Endothelial cell of umbilical vein (primary cell): Measurements from ENCODE around the gene PARD6G. TPM values are rescaled to one million over a fixed set of nuclear protein-coding genes. Genes with fewer than 3 reads are reported as not detected.

ENCODE experiments used
- Bru-seq: library from RNA; stranded (reverse); fragments of 400-500 nt; gene quantifications from one replicate; lab custom pipeline; 2021; lab: Mats Ljungman, UMichigan
- BruChase-seq, 2 experiments: library from RNA; stranded (reverse); fragments of 400-500 nt; gene quantifications; one replicate each; lab custom pipeline; 2021; lab: Mats Ljungman, UMichigan
- BruUV-seq: library from RNA; stranded (reverse); fragments of 400-500 nt; replicated peaks from 2 replicates; lab custom pipeline; 2021; lab: Mats Ljungman, UMichigan
- CTCF ChIA-PET: fragments of 300-600, 350-600 bp; sonication (Branson Sonifier 250); formaldehyde crosslinking; loops from one replicate; lab custom pipeline; 2021; ENCODE audit warnings: antibody characterized with exemption, inconsistent platforms; lab: Charles Lee
- POLR2A ChIA-PET: fragments of 300-600, 350-600 bp; sonication (Branson Sonifier 250); formaldehyde crosslinking; loops from one replicate; lab custom pipeline; 2021; ENCODE audit warnings: antibody characterized with exemption, inconsistent platforms; lab: Charles Lee
- DNase-seq: peaks from one replicate; pipeline ENCODE4 v3.0.0-alpha.2; 2011; ENCODE audit warnings: low read depth, low spot score
- FAIRE-seq: peaks from 2 replicates; lab custom pipeline; 2011; peaks lifted over from hg19 to GRCh38; lab: Jason Lieb, UNC
- H2AFZ ChIP-seq: 2 replicates; pipeline ENCODE4 v1.6.0; 2012; ENCODE audit warnings: low read depth, low read length, control low read depth, inconsistent platforms
- H3K27ac ChIP-seq: 2 replicates; pipeline ENCODE4 v1.5.1; 2011; ENCODE audit warnings: low read depth, mild to moderate bottlenecking, control low read depth, low read length, moderate library complexity; ENCODE audit not compliant: insufficient read depth
- H3K27me3 ChIP-seq, 2 experiments: 2 replicates each; pipeline versions ENCODE4 v1.6.0 to v1.6.1; 2011; ENCODE audit warnings: low read length in 2 of 2, mixed read lengths in 1 of 2; ENCODE audit not compliant: control insufficient read depth in 2 of 2, insufficient read depth in 2 of 2
- H3K36me3 ChIP-seq, 2 experiments: 2 replicates in 1 of 2; 3 replicates in 1 of 2; pipeline ENCODE4 v1.5.1; 2011; ENCODE audit warnings: low read length in 2 of 2, mild to moderate bottlenecking in 1 of 2, moderate library complexity in 1 of 2; ENCODE audit not compliant: control insufficient read depth in 2 of 2, insufficient read depth in 2 of 2; ENCODE audit errors: extremely low read depth in 1 of 2
- H3K4me1 ChIP-seq: 3 replicates; pipeline ENCODE4 v1.5.1; 2011; ENCODE audit warnings: mild to moderate bottlenecking, low read length; ENCODE audit not compliant: control insufficient read depth, insufficient read depth; ENCODE audit errors: extremely low read depth
- H3K4me2 ChIP-seq: 2 replicates; pipeline ENCODE4 v1.6.1; 2011; ENCODE audit warnings: low read length, control low read depth, mixed read lengths; ENCODE audit not compliant: insufficient read depth
- H3K4me3 ChIP-seq, 3 experiments: fragments of 200-600 bp in 1 of 3; sonication (generic), shearing (Covaris generic) in 1 of 3; replicated peaks in 1 of 3; 2 replicates each; pipeline ENCODE4 v1.5.1; 2011 to 2016; ENCODE audit warnings: control low read depth in 3 of 3, low read length in 3 of 3, mild to moderate bottlenecking in 2 of 3, inconsistent platforms in 1 of 3, low read depth in 1 of 3, moderate library complexity in 1 of 3; ENCODE audit not compliant: insufficient read depth in 1 of 3
- H3K79me2 ChIP-seq: 2 replicates; pipeline ENCODE4 v1.6.0; 2012; ENCODE audit warnings: low read length, inconsistent platforms; ENCODE audit not compliant: control insufficient read depth, insufficient read depth
- H3K9ac ChIP-seq: replicated peaks from 2 replicates; pipeline ENCODE3; 2011; ENCODE audit warnings: low read length, control low read depth; ENCODE audit not compliant: insufficient read depth; ENCODE audit errors: extremely low read depth
- H3K9me1 ChIP-seq: replicated peaks from 3 replicates; pipeline ENCODE4 v1.6.0; 2011; ENCODE audit warnings: mild to moderate bottlenecking, low read length; ENCODE audit not compliant: control insufficient read depth, insufficient read depth; ENCODE audit errors: extremely low read depth
- H3K9me3 ChIP-seq: replicated peaks from 2 replicates; pipeline ENCODE4 v1.5.1; 2012; ENCODE audit warnings: low read length, inconsistent platforms; ENCODE audit not compliant: control insufficient read depth, insufficient read depth
- H4K20me1 ChIP-seq: replicated peaks from 2 replicates; pipeline ENCODE3; 2011; ENCODE audit warnings: mild to moderate bottlenecking, low read length; ENCODE audit not compliant: control insufficient read depth, insufficient read depth; ENCODE audit errors: extremely low read depth
- EZH2 ChIP-seq: IDR thresholded peaks from 2 replicates; pipeline ENCODE4 v1.6.1; 2012; ENCODE audit warnings: borderline replicate concordance, low read depth, mild to moderate bottlenecking, moderate library complexity, low read length, inconsistent platforms; ENCODE audit not compliant: severe bottlenecking
- dilution Hi-C: fragments of 300-500 bp; cut with MboI; formaldehyde crosslinking; loops from one replicate; pipeline ENCODE4 v1.15.0; 2019; ENCODE audit warnings: low sequenced_read_pairs; ENCODE audit not compliant: extremely low pct_ligation_motif_present
- intact Hi-C: fragments of 100-400 bp; cut with micrococcal nuclease; formaldehyde crosslinking; loops from one replicate; pipeline ENCODE4 v1.10.0; 2022
- long read RNA-seq: library from polyadenylated mRNA; stranded (forward); transcript quantifications from one replicate; pipeline ENCODE4 v2.0.0, GENCODE V29; 2021
- polyA minus RNA-seq, 3 experiments: library from RNA; depleted of rRNA, polyadenylated mRNA; stranded (reverse); fragments of >200 nt; gene quantifications; 1 replicate in 1 of 3; 2 replicates in 2 of 3; pipeline ENCODE4 v1.2.3, GENCODE V29; 2011
- polyA plus RNA-seq, 4 experiments: library from polyadenylated mRNA; depleted of rRNA in 3 of 4; stranded (reverse) in 3 of 4; unstranded in 1 of 4; fragments of >200 nt; gene quantifications; 2 replicates each; pipeline versions ENCODE4 v1.2.1 to v1.2.3, GENCODE V29; 2011 to 2012; ENCODE audit warnings: missing spikeins in 1 of 4
- total RNA-seq: library from RNA; stranded (reverse); gene quantifications from 2 replicates; pipeline ENCODE4 v1.2.3, GENCODE V29; 2021
- TF ChIP-seq, protein P1 (sequence below), 2 donors: IDR thresholded peaks; 1 replicate in 1 of 2; 2 replicates in 1 of 2; pipeline ENCODE4 v1.5.1; 2011; ENCODE audit warnings: low read length in 2 of 2, mild to moderate bottlenecking in 2 of 2, moderate library complexity in 2 of 2, control low read depth in 1 of 2, inconsistent platforms in 1 of 2, low read depth in 1 of 2; ENCODE audit not compliant: insufficient read depth in 1 of 2; ENCODE audit errors: extremely low read depth in 1 of 2

PARD6G gene, protein sequence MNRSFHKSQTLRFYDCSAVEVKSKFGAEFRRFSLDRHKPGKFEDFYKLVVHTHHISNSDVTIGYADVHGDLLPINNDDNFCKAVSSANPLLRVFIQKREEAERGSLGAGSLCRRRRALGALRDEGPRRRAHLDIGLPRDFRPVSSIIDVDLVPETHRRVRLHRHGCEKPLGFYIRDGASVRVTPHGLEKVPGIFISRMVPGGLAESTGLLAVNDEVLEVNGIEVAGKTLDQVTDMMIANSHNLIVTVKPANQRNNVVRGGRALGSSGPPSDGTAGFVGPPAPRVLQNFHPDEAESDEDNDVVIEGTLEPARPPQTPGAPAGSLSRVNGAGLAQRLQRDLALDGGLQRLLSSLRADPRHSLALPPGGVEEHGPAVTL
- 1.8 and 5.4 TPM in 2 replicates for total RNA-seq
- polyA plus RNA-seq = 1.2 and 1.5 TPM in 2 replicates
- polyA plus RNA-seq (2011; cell fraction: cytosol; rRNA removed) = 1.0 and 1.3 TPM in 2 replicates
- polyA plus RNA-seq (2011; cell fraction: nucleus; rRNA removed) = 0.73 and 1.3 TPM in 2 replicates
- 2.0 and 2.5 TPM in 2 replicates for polyA plus RNA-seq (2012)
- polyA minus RNA-seq = 1.4 and 2.9 TPM in 2 replicates
- 1.0 TPM for polyA minus RNA-seq (2011; cell fraction: cytosol; rRNA and poly(A)+ RNA removed)
- 0.34 and 0.72 TPM in 2 replicates for polyA minus RNA-seq (2011; cell fraction: nucleus; rRNA and poly(A)+ RNA removed)
- Bru-seq, nascent RNA = percentile 33 among the genes with signal in this experiment
- percentile 42 among the genes with signal in this experiment for BruChase-seq, experiment 1, labeled RNA remaining after a 6-hour chase
- percentile 42 among the genes with signal in this experiment for BruChase-seq, experiment 2, labeled RNA remaining after a 2-hour chase
- long read RNA-seq, partial matches to known transcripts = 5 of 9 reads
- long read RNA-seq, other reads (novel, unspliced or antisense) = 2 of 9 reads

DNA sequence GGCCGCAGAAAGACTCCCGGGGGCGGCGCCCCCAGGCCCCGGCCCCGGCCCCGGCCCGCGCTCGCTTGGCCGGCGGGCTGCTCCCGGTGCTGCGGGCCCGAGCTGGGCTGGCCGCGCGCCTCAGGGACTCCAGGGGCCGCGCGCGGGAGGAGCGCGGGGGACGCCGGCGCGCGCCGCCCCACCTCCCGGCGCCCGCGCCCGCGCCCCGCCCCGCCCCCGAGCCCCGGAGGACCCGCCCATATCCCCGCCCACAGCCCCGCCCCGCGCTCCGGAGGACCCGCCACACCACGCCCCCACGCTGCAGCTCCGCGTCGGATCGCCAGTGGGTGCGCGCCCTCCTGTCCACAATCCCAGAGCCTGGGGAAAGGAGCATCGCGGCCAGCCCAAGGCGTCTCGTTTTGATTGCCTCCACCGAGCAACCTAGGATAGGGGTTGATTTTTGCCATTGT, at the start of gene PARD6G:
PARD6G (minus strand) TSS at position 122 of the 449 bp plus-strand sequence. CDS start 166 bp downstream, outside the sequence.
- no peak for TF ChIP-seq EZH2
- TF ChIP-seq, protein P1, sequence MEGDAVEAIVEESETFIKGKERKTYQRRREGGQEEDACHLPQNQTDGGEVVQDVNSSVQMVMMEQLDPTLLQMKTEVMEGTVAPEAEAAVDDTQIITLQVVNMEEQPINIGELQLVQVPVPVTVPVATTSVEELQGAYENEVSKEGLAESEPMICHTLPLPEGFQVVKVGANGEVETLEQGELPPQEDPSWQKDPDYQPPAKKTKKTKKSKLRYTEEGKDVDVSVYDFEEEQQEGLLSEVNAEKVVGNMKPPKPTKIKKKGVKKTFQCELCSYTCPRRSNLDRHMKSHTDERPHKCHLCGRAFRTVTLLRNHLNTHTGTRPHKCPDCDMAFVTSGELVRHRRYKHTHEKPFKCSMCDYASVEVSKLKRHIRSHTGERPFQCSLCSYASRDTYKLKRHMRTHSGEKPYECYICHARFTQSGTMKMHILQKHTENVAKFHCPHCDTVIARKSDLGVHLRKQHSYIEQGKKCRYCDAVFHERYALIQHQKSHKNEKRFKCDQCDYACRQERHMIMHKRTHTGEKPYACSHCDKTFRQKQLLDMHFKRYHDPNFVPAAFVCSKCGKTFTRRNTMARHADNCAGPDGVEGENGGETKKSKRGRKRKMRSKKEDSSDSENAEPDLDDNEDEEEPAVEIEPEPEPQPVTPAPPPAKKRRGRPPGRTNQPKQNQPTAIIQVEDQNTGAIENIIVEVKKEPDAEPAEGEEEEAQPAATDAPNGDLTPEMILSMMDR (IDR thresholded peaks at IDR 0.05; ENCODE audit: extremely low read depth in 1 of 2, insufficient read depth in 1 of 2, low read depth in 1 of 2, low read length in 2 of 2) = peak in 1 of 2 donors; percentile 19
- dilution Hi-C loops (no loop called here), intact Hi-C loops (loop anchor here (1.0 kb wide), 1 partner anchor 10 kb away; no protein-coding TSS in a partner anchor)
- no peak within 1 kb of the TSS for H3K27ac ChIP-seq
- no peaks in the 10 kb centered on the region for H3K9me1 ChIP-seq
- no peaks in the 10 kb centered on the region for H3K9me3 ChIP-seq
- H3K4me1 ChIP-seq = peaks cover 4% of the 10 kb centered on the region
- CTCF ChIA-PET = interaction anchor here (0.8 to 1.3 kb wide), 3 partner anchors 9 to 90 kb away, joined by 4 to 7 read pairs (median 6); no protein-coding TSS in a partner anchor
- no peaks in the 10 kb centered on the region for H4K20me1 ChIP-seq
- peak within 1 kb of the TSS; percentile 45 for H3K4me2 ChIP-seq
- DNase-seq (peak; percentile 40), FAIRE-seq (peak; percentile 48)
- H3K36me3 ChIP-seq = no peaks in the 10 kb centered on the region
- peak within 1 kb of the TSS; percentile 85 for H2AFZ ChIP-seq
- H3K27me3 ChIP-seq = peaks cover 18 to 24% of the 10 kb centered on the region in 2 experiments
- POLR2A ChIA-PET = no interaction called here
- no peak within 1 kb of the TSS for H3K9ac ChIP-seq
- H3K79me2 ChIP-seq = no peaks in the 10 kb centered on the region
- H3K4me3 ChIP-seq = peak within 1 kb of the TSS; percentile 53 to 71 (median 69)
- BruUV-seq = no TSS peak
